NCI-H2107 (cell line): ENCODE results near the gene FAM171A1.
"Not testable (repeated sequence)": the region's sequence is repeated elsewhere in the genome, so short reads cannot be mapped to it uniquely, and the experiment has no call there.

Source experiments
- DNase-seq: peaks from one replicate; lab custom pipeline; 2025; lab: John Stamatoyannopoulos, UW

The FAM171A1 gene

DNA sequence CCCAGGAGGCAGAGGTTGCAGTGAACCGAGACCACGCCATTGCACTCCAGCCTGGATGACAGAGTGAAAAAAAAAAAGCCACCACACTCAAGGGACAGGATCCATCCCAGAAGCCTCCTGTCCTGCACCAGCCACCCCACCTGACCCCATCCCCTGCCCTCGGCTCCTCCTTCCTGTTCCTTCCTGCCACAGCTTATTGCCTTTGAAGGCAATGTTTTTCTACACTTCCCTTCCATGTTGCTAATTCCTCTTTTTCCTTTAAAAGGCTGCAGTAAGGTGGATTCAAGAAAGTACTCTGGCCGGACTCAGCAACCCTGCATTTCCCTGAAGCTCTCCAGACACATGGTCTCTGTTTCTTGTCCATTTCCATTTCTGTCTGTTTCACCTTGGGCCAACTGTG, 80.9 kb downstream of the FAM171A1 start:
- no peak for DNase-seq

DNA sequence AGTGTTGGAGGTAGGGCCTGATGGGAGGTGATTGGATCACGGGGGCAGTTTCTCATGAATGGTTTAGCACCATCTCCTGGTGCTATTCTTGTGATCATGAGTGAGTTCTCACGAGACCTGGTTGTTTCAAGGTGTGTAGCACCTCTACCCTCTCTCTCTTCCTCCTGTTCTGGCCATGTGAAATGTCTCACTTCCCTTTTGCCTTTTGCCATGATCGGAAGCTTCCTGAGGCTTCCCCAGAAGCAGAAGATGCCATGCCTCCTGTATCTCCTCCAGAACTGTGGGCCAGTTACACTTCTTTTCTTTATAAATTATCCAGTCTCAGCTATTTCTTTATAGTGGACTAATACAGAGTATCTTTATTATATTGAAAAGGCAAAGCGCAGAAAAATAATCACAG, 90.1 kb downstream of the FAM171A1 start:
- DNase-seq = no peak

DNA sequence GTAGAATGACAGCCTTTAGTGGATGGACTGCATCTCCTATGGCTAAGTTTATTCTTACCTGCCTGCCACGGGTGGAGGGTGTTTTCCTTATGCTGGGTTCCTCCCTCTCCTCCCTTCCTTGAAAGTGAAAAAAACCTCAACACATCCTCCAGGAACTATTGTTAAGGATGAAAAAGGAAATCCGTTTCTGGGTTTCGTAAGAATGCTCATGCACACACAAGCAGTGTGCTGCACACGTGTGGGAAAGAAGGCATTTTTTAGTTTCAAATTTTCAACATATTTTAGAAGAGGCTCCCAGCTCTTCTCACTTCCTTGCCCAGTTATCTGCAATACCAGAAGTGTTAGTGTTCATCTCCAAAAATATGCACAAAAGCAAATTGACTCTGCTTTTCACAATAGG, 90.6 kb downstream of the FAM171A1 start:
- no peak for DNase-seq

DNA sequence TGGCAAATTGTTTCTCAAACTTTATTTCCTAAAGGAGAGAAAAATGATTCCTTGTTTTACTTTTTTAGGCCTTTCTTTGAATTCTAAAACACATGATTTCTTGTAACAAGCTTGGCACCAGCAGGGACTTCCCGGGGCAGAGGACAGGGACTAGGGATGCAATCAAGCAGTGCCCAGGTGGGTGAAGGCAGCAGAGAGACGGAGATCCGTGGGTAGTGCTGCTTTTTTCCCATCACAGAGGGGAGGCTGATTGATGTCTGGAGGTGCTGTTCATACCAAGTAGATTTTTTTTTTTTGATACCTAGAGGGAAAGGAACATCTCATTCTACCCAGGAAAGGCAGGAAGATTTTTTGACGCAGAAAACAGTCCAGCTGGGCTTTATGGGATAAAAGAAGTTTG, 91.9 kb downstream of the FAM171A1 start:
- no peak for DNase-seq

GRCh38 chr10:15278786-15279185, 92.3 kb downstream of the FAM171A1 start:
- DNase-seq = no peak

DNA sequence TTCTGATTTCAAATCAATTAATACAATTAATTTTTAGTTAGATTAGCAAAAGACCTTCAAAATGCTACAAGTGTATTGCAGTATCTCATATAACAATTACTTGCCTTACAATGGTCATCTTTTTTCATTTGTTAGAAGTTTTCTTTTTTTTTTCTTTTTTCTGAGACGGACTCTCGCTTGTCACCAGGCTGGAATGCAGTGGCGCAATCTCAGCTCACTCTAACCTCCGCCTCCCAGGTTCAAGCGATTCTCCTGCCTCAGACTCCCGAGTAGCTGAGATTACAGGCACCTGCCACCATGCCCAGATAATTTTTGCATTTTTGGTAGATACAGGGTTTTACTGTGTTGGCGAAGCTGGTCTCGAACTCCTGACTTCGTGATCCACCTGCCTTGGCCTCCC, 95.0 kb downstream of the FAM171A1 start:
- DNase-seq = not testable (repeated sequence)

- DNase-seq = not testable (repeated sequence)
These were observed 101.3 kb downstream of the FAM171A1 start for GRCh38 chr10:15269838-15270237.

DNA sequence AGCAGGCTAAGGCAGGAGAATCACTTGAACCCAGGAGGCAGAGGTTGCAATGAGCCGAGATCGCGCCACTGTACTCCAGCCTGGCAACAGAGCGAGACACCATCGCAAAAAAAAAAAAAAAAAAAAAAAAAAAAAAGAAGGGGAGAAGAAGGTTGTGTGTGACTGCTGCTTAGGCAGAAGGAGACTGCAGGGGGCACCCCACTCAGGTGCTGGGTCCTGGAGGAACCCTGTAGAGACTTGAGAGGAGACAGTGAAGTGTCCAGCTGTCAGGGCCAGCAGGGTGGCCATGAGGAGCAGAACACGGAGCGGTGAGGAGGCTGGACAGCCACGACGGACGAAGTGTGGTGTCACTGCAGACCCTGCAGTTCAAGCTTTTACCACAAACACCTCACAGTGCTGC, 103.6 kb downstream of the FAM171A1 start:
- DNase-seq = no peak

DNA sequence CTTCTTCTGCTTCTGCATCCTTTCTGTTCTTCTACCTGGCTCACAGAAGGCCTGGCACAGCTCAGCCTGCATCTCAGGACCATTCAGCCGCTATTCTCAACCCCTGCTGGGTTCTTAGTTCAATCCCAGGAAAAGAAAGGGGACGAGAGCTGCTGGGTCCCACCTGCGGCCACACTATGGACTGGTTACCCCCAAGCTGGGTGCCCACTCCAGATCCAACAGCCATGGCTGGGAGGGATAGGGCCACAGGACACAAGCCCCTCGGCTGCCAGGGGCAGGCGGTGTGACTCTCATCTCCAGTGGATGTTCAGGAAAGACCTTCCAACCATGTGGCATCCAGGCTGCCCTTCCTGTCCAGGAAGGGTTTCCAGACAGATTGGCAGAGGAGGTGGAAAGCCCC, 105.0 kb downstream of the FAM171A1 start:
- DNase-seq = no peak

DNA sequence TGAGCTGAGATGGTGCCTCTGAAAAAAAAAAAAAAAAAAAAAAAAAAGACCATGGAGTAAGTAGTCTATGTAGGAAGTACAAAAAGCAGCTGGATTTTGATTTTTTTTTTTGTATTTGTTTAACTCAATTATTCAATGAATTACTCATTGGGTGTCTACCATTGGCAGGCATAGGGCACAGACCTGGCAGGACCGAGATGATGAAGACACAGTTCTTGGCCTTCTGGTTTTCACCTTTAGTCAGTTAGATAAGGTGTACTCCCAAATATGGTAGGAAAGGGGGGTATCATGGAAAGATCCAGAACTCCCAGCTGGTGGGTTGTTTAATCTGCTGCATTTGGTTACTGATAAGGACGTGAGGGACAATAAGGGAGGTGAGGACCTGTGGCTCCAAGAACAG, 105.5 kb downstream of the FAM171A1 start:
- DNase-seq = no peak

GRCh38 chr10:15265056-15265455, 106.0 kb downstream of the FAM171A1 start:
- no peak for DNase-seq

DNA sequence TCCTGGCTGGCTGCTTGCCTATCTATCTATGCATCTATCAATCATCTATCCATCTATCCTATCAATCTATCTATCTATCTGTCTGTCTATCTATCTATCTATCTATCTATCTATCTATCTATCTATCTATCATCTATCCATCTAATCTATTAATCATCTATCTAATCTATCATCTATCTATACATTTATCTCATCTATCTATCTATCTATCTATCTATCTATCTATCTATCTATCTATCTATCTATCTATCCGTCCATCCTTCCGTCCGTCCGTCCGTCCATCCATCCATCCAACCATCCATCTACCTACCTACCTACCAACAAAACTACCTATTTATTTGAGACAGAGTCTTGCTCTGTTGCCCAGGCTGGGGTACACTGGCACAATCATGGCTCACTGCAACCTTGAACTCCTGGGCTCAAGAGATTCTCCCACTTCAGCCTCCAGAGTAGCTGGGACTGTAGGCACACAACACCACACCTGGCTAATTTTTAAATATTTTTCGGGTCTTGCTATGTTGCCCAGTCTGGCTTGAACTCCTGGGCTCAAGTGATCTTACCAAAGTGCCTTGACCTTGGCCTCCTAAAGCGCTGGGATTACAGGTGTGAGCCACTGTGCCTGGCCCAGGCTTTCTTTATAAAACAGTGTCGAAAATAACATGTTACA, 107.3 kb downstream of the FAM171A1 start:
- no peak for DNase-seq

GRCh38 chr10:15262036-15262713, 108.9 kb downstream of the FAM171A1 start:
- no peak for DNase-seq

DNA sequence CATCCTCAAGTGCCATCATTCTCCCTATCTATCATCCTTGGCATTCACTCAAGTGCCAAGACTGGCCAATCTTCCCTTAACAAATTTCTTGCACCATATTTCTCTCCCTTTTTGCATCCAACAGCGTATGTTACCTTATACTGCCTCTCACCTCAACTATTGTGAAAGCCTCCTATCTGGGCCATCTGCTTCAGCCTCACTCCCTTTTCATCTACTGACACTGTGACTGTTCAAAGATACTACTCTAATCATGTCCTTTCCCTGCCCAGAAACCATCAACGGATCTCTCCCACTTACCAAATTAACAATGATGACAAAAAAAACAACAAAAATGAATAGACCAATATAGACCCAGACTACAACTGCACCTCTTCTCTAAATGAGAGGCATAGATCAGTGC, 112.0 kb downstream of the FAM171A1 start:
- DNase-seq = no peak

DNA sequence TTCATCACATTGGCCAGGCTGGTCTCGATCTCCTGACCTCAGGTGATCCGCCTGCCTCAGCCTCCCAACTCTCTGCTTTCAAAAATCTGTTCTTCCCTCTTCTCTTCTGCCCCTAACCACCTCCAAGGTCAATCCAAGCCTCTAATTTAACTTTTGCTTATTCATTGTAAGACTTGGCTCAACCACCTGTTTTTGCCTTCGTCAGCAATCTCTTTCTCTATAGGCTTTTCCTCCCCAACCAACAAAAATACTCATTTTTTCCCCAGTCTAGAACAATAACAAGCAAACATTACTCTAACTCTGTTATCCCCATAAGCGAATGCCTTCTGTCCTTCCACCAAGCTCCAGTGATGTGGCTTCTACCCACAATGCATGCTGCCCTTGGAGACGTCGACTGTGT, 112.8 kb downstream of the FAM171A1 start:
- no peak for DNase-seq

DNA sequence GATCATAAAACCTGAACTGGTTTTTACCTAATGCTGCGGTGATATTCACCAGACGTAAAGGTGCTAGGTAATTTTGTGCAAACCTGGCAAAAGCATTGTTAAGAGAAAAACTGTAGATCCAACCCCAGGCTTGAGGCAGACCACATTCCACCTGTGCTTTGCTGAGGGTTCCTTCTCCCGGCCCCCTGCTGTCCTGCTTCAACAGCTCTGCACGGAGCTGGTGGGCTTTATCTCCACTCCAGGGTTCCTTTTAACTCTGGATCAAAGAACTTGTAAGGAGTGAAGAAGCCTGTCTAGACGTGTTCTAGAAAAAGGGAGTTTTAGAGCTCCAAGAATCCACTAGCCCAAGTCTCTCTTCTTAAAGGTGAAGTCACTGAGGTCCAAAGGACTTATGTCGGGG, 115.1 kb downstream of the FAM171A1 start:
- DNase-seq = no peak

DNA sequence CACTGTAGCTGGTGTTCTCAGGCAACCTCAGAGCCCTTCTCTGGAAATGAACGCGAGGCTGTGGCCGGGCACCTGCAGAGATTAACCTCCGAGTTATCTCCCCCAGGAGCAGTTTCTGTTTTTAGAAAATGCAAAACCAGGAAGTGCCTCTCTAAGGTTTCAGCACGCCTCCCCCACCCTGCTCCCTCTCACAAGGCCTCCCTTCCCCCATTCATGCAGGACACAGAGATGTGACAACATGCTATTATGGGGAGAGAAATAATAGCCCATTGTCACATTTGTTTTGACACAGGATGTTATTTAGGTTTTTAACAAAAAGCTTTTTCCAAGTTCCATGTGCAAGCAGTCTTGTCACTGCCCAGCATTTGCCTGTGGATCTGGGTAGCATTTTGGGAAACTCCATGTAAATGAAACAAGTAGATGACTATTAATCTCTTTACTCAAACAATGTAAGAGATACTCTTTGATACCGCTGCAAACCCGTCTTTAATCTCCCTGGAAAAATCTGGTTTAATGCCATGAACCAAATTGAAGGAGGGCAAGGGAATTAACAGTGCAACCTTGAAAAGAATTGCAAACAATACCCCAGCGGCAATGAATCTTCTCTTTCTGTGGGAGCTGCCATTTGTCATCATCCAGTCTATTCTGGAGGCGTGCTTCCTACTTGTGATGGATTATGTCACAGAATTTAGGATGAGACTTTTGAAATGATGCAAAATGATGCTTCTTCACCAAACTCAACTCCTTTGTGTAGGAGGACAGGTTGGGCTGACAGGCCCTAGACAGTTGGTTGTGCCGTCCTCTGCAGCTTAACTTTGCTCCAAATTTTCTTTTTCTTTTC, 116.1 kb downstream of the FAM171A1 start:
- DNase-seq = peak; percentile 24

GRCh38 chr10:15253951-15254807, 116.9 kb downstream of the FAM171A1 start:
- DNase-seq = no peak

- DNase-seq = no peak
These were observed 118.7 kb downstream of the FAM171A1 start for GRCh38 chr10:15252396-15252795.

- no peak for DNase-seq
These were observed 119.2 kb downstream of the FAM171A1 start for GRCh38 chr10:15251791-15252380.

DNA sequence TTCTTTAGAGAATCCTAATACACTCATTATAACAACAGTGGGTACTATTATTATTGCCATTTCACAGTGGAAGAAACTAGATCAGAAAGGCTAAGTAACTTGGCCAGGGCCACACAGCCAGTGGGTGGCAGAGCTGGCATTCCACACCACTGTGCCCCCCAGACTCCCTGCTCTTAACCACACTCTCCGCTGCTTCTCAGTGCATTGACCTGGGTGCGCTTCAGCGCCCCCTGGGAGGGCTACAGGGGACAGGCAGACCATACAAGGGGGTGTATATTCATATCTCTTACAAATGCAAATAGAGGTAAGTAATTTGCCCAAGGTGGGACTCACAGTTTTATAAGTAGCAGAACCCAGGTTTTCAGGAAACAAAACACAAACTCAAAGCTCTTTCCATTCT, 125.6 kb downstream of the FAM171A1 start:
- DNase-seq = no peak
